GM20000 (cell line): ENCODE measurements around the gene KCTD21.

ENCODE experiments used
- DNase-seq: peaks from one replicate; pipeline ENCODE4 v3.0.0; 2012; ENCODE audit warnings: low spot score
- CTCF ChIP-seq: IDR thresholded peaks from 2 replicates; pipeline ENCODE4 v1.5.1; 2012; ENCODE audit warnings: mild to moderate bottlenecking, control low read depth; ENCODE audit errors: extremely low read depth, missing control alignments

The KCTD21 gene

GRCh38 chr11:78216571-78217287 lies 28.3 kb upstream of the KCTD21 start:
- DNase-seq: no peak
- no peak for TF ChIP-seq CTCF

- TF ChIP-seq CTCF: no peak
Measured at GRCh38 chr11:78216021-78216420, 27.6 kb upstream of the KCTD21 start.

GRCh38 chr11:78214331-78215194 lies 26.1 kb upstream of the KCTD21 start:
- no peak for TF ChIP-seq CTCF
- DNase-seq: no peak

More at GRCh38 chr11:78216021-78216420, 27.6 kb upstream of the KCTD21 start:
- no peak for DNase-seq

GRCh38 chr11:78213526-78214330 lies 25.3 kb upstream of the KCTD21 start:
- no peak for TF ChIP-seq CTCF

GRCh38 chr11:78212586-78213371 lies 24.4 kb upstream of the KCTD21 start:
- no peak for DNase-seq
- TF ChIP-seq CTCF: no peak

More at GRCh38 chr11:78213526-78214330, 25.3 kb upstream of the KCTD21 start:
- no peak for DNase-seq

GRCh38 chr11:78211565-78211964 lies 23.1 kb upstream of the KCTD21 start:
- TF ChIP-seq CTCF: no peak
- DNase-seq: no peak
